Spleen (tissue), 7 donors: ENCODE results near the gene SDK2.

ENCODE experiments used
- CTCF ChIP-seq, 11 experiments: fragments of 200-600 bp in 7 of 11; fragments of 450-650 bp in 4 of 11; sonication (generic) in 4 of 11; IDR thresholded peaks in 8 of 11; conservative IDR thresholded peaks in 3 of 11; 1 replicate in 7 of 11; 2 replicates in 4 of 11; pipeline versions ENCODE4 v1.4.0 to v1.8.0; 2016 to 2021; ENCODE audit warnings: antibody characterized with exemption in 11 of 11, inconsistent platforms in 4 of 11, mild to moderate bottlenecking in 1 of 11
- POLR2A ChIP-seq, 3 donors: fragments of 450-650 bp; IDR thresholded peaks; one replicate each; pipeline ENCODE4 v1.5.1; 2017; ENCODE audit warnings: antibody characterized with exemption in 3 of 3, mild to moderate bottlenecking in 1 of 3
- donor health status: DM: no; HTN: no; CAD: no; lungs with moderate emphysema.
- donor health status: DM: no; HTN: no; CAD: no.
- donor health status: DM: no; HTN: no; CAD: no.

DNA sequence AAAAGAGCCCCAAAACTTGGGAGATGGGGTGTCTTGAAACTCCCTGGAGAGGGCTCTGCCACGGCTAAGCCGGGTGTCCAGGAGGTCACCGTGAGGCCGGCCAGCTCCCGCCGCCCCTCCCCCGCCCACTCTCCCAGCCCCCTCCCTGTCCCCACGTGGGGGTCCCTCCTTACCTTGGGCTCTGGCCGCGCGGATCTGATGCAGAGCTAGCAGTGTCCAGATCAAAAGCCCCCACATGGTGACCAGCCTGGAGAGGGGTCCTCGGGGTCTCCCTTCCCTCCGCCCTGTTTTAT, 447 bp downstream of the SDK2 start:
- TF ChIP-seq CTCF (IDR thresholded peaks at IDR 0.05 in 8 of 11, conservative IDR thresholded peaks at IDR 0.05 in 3 of 11) = no peak
- TF ChIP-seq POLR2A (IDR thresholded peaks at IDR 0.05) = no peak
